Neuronal stem cell (in vitro differentiated cells): ENCODE measurements around the gene STH.

Experiments used
- DNase-seq: peaks from one replicate; pipeline ENCODE4 v3.0.0-alpha.2; 2013; ENCODE audit warnings: low spot score
- H2AFZ ChIP-seq: one replicate; pipeline ENCODE4 v1.6.1; 2013; ENCODE audit warnings: mild to moderate bottlenecking, low read length, inconsistent platforms
- H2AK5ac ChIP-seq: 2 replicates; pipeline ENCODE4 v1.6.1; 2013; ENCODE audit warnings: low read depth, mild to moderate bottlenecking, inconsistent platforms, low read length, moderate library complexity, mixed read lengths
- H2BK120ac ChIP-seq: 2 replicates; pipeline ENCODE4 v1.6.1; 2013; ENCODE audit warnings: low read depth, mild to moderate bottlenecking, inconsistent platforms, low read length, moderate library complexity, mixed read lengths
- H2BK12ac ChIP-seq: one replicate; pipeline ENCODE4 v1.6.1; 2013; ENCODE audit warnings: low read length, inconsistent platforms
- H2BK15ac ChIP-seq: 2 replicates; pipeline ENCODE4 v1.6.1; 2013; ENCODE audit warnings: mild to moderate bottlenecking, low read length, inconsistent platforms, mixed read lengths
- H2BK5ac ChIP-seq: one replicate; pipeline ENCODE4 v1.6.1; 2013; ENCODE audit warnings: inconsistent platforms, mild to moderate bottlenecking, low read length, moderate library complexity
- H3K14ac ChIP-seq: one replicate; pipeline ENCODE4 v1.6.1; 2013; ENCODE audit warnings: low read length, inconsistent platforms
- H3K18ac ChIP-seq: 2 replicates; pipeline ENCODE4 v1.6.1; 2013; ENCODE audit warnings: low read length, inconsistent platforms
- H3K23ac ChIP-seq: 2 replicates; pipeline ENCODE4 v1.6.1; 2013; ENCODE audit warnings: low read depth, mild to moderate bottlenecking, mixed read lengths, low read length, inconsistent platforms; ENCODE audit not compliant: poor library complexity
- H3K27ac ChIP-seq: replicated peaks from 3 replicates; pipeline ENCODE4 v1.5.1; 2013; ENCODE audit warnings: low read length, inconsistent platforms
- H3K27me3 ChIP-seq, 3 experiments: 2 replicates each; pipeline ENCODE4 v1.6.1; 2013; ENCODE audit warnings: low read length in 3 of 3, mild to moderate bottlenecking in 2 of 3, inconsistent platforms in 1 of 3, low read depth in 1 of 3, mixed read lengths in 1 of 3, moderate library complexity in 1 of 3; ENCODE audit not compliant: control insufficient read depth in 3 of 3, insufficient read depth in 3 of 3
- H3K36me3 ChIP-seq, 2 donors: replicated peaks in 1 of 2; 2 replicates each; pipeline ENCODE4 v1.6.1; 2013; ENCODE audit warnings: low read length in 2 of 2; ENCODE audit not compliant: control insufficient read depth in 2 of 2, insufficient read depth in 2 of 2
- H3K4ac ChIP-seq: 2 replicates; pipeline ENCODE4 v1.6.1; 2013; ENCODE audit warnings: inconsistent platforms, mild to moderate bottlenecking, low read length, moderate library complexity
- H3K4me1 ChIP-seq, 2 donors: 1 replicate in 1 of 2; 2 replicates in 1 of 2; pipeline ENCODE4 v1.6.1; 2013; ENCODE audit warnings: low read length in 2 of 2, low read depth in 1 of 2; ENCODE audit not compliant: control insufficient read depth in 2 of 2, insufficient read depth in 1 of 2
- H3K4me2 ChIP-seq: one replicate; pipeline ENCODE4 v1.6.1; 2013; ENCODE audit warnings: mild to moderate bottlenecking, low read length, inconsistent platforms; ENCODE audit not compliant: insufficient read depth, poor library complexity, severe bottlenecking
- H3K4me3 ChIP-seq, 2 donors: 2 replicates each; pipeline ENCODE4 v1.5.1; 2013; ENCODE audit warnings: low read length in 2 of 2, mild to moderate bottlenecking in 2 of 2, inconsistent platforms in 1 of 2, moderate library complexity in 1 of 2
- H3K79me1 ChIP-seq: one replicate; pipeline ENCODE4 v1.6.1; 2013; ENCODE audit warnings: low read depth, mild to moderate bottlenecking, inconsistent platforms, low read length, moderate library complexity
- H3K9ac ChIP-seq: one replicate; pipeline ENCODE4 v1.6.1; 2013; ENCODE audit warnings: mild to moderate bottlenecking, low read depth, low read length, inconsistent platforms; ENCODE audit not compliant: poor library complexity
- H3K9me3 ChIP-seq, 2 donors: replicated peaks in 1 of 2; 2 replicates each; pipeline versions ENCODE3 to v1.6.1; 2013; ENCODE audit warnings: low read length in 2 of 2, mild to moderate bottlenecking in 2 of 2, inconsistent platforms in 1 of 2, low read depth in 1 of 2, mixed read lengths in 1 of 2, moderate library complexity in 1 of 2; ENCODE audit not compliant: control insufficient read depth in 2 of 2, insufficient read depth in 1 of 2
- H4K8ac ChIP-seq: one replicate; pipeline ENCODE4 v1.6.1; 2013; ENCODE audit warnings: low read depth, mild to moderate bottlenecking, inconsistent platforms, low read length, moderate library complexity
- H4K91ac ChIP-seq: one replicate; pipeline ENCODE4 v1.6.1; 2013; ENCODE audit warnings: low read length, low read depth, mild to moderate bottlenecking, inconsistent platforms; ENCODE audit not compliant: poor library complexity
- WGBS, 2 donors: extraction: QIAGEN DNeasy Blood & Tissue Kit; methylation state at CpG; one replicate each; pipeline ENCODE4 v1.1.7; 2013; ENCODE audit warnings: missing lambda C conversion rate in 2 of 2, mixed read lengths in 1 of 2; ENCODE audit not compliant: insufficient read length in 2 of 2, insufficient replicate concordance in 1 of 2; ENCODE audit errors: extremely low coverage in 2 of 2; 5-methylcytosine and 5-hydroxymethylcytosine counted together

Gene STH

GRCh38 chr17:46028981-46029565 lies 30.0 kb downstream of the STH start:
- H2AK5ac ChIP-seq, result no peak overlapping the region
- no peak overlapping the region for H3K4me3 ChIP-seq
- no peak overlapping the region for H3K27ac ChIP-seq
- H3K4ac ChIP-seq, result no peak overlapping the region
- no peak overlapping the region for H3K4me2 ChIP-seq
- no peak overlapping the region for H2BK15ac ChIP-seq
- H2AFZ ChIP-seq, result no peak overlapping the region
- no peak overlapping the region for H3K23ac ChIP-seq
- H2BK120ac ChIP-seq, result no peak overlapping the region
- peaks cover 37 to 93% of the 10 kb centered on the region in 2 donors for H3K36me3 ChIP-seq
- no peak overlapping the region for H4K91ac ChIP-seq
- no peak overlapping the region for H3K14ac ChIP-seq
- H3K79me1 ChIP-seq, result peaks cover 4% of the 10 kb centered on the region
- no peak overlapping the region for H3K18ac ChIP-seq
- H3K27me3 ChIP-seq, result no peaks in the 10 kb centered on the region
- no peak for DNase-seq
- no peak overlapping the region for H4K8ac ChIP-seq
- WGBS, 2 donors, result no CpG with 5 or more reads among the region's 4 CpGs
- no peak overlapping the region for H2BK12ac ChIP-seq
- H3K9ac ChIP-seq, result no peak overlapping the region
- H2BK5ac ChIP-seq, result no peak overlapping the region
- H3K9me3 ChIP-seq, result peaks cover 0 to 2% of the 10 kb centered on the region in 2 donors
- H3K4me1 ChIP-seq, result peaks cover 0 to 17% of the 10 kb centered on the region in 2 donors

GRCh38 chr17:46029627-46030026 lies 30.6 kb downstream of the STH start:
- Histone ChIP-seq H3K4me2 (no peak overlapping the region), H2BK15ac (no peak overlapping the region), H3K14ac (no peak overlapping the region), H3K36me3 (peaks cover 41 to 98% of the 10 kb centered on the region in 2 donors), H2AK5ac (no peak overlapping the region), H3K79me1 (peaks cover 4% of the 10 kb centered on the region), H4K91ac (no peak overlapping the region), H2BK120ac (no peak overlapping the region), H2BK5ac (no peak overlapping the region), H3K4ac (no peak overlapping the region), H3K9me3 (peaks cover 0 to 2% of the 10 kb centered on the region in 2 donors), H2BK12ac (no peak overlapping the region), H3K18ac (no peak overlapping the region), H2AFZ (no peak overlapping the region), H3K4me3 (no peak overlapping the region), H3K27me3 (no peaks in the 10 kb centered on the region), H3K23ac (no peak overlapping the region), H3K27ac (no peak overlapping the region), H4K8ac (no peak overlapping the region), H3K4me1 (peaks cover 0 to 16% of the 10 kb centered on the region in 2 donors), H3K9ac (no peak overlapping the region)
- no CpG with 5 or more reads among the region's 6 CpGs for WGBS, 2 donors
- no peak for DNase-seq

GRCh38 chr17:46030752-46031151 lies 31.7 kb downstream of the STH start:
- Histone ChIP-seq H2BK5ac (no peak overlapping the region), H3K18ac (no peak overlapping the region), H3K4me1 (peaks cover 0 to 7% of the 10 kb centered on the region in 2 donors), H2BK12ac (no peak overlapping the region), H3K4me2 (no peak overlapping the region), H2AK5ac (no peak overlapping the region), H3K79me1 (peaks cover 4% of the 10 kb centered on the region), H3K9ac (no peak overlapping the region), H4K8ac (no peak overlapping the region), H3K4me3 (no peak overlapping the region), H2BK120ac (no peak overlapping the region), H3K27ac (no peak overlapping the region), H3K14ac (no peak overlapping the region), H2BK15ac (no peak overlapping the region), H3K9me3 (no peaks in the 10 kb centered on the region), H3K4ac (no peak overlapping the region), H3K27me3 (no peaks in the 10 kb centered on the region), H4K91ac (no peak overlapping the region), H3K23ac (no peak overlapping the region), H3K36me3 (peaks cover 46 to 100% of the 10 kb centered on the region in 2 donors), H2AFZ (no peak overlapping the region)
- no peak for DNase-seq
- WGBS, 2 donors, result no CpG with 5 or more reads among the region's 3 CpGs

- Histone ChIP-seq H3K9ac (no peak overlapping the region), H3K4me2 (no peak overlapping the region), H2AK5ac (no peak overlapping the region), H3K23ac (no peak overlapping the region), H2BK15ac (no peak overlapping the region), H3K4me3 (no peak overlapping the region), H2BK5ac (no peak overlapping the region), H2AFZ (no peak overlapping the region), H3K14ac (no peak overlapping the region), H3K9me3 (no peaks in the 10 kb centered on the region), H2BK120ac (no peak overlapping the region), H3K36me3 (peaks cover 48 to 100% of the 10 kb centered on the region in 2 donors), H3K79me1 (peaks cover 4% of the 10 kb centered on the region), H3K18ac (no peak overlapping the region), H4K8ac (no peak overlapping the region), H3K27ac (no peak overlapping the region), H4K91ac (no peak overlapping the region), H3K4me1 (peaks cover 0 to 5% of the 10 kb centered on the region in 2 donors), H3K27me3 (no peaks in the 10 kb centered on the region), H2BK12ac (no peak overlapping the region), H3K4ac (no peak overlapping the region)
- no peak for DNase-seq
- no CpG with 5 or more reads among the region's 16 CpGs for WGBS, 2 donors
These were observed 32.4 kb downstream of the STH start for GRCh38 chr17:46031440-46031839.
